Gastrocnemius medialis (tissue), 4 donors: Measurements from ENCODE around the gene WDFY3. TPM values are rescaled to one million over a fixed set of nuclear protein-coding genes. Genes with fewer than 3 reads are reported as not detected.
A peak's percentile ranks its signal among the peaks of the same experiment; 100 is the strongest.

ENCODE experiments used
- ATAC-seq, 2 donors: fragments of 150-250 bp; one replicate each; pipeline ENCODE4 v1.9.1; 2016
- DNase-seq, 2 donors: peaks; one replicate each; pipeline ENCODE4 v3.0.0-alpha.2; 2019
- H3K27ac ChIP-seq, 4 donors: fragments of 200-600 bp; sonication (generic); 1 replicate in 1 of 4; 2 replicates in 3 of 4; pipeline ENCODE4 v1.5.1; 2016 to 2018; ENCODE audit warnings: mild to moderate bottlenecking in 2 of 4, moderate library complexity in 1 of 4
- H3K27me3 ChIP-seq, 3 donors: fragments of 200-600 bp; sonication (generic) in 2 of 3; 1 replicate in 1 of 3; 2 replicates in 2 of 3; pipeline versions ENCODE4 v1.5.1 to v1.6.0; 2016 to 2019; ENCODE audit warnings: mild to moderate bottlenecking in 1 of 3, moderate library complexity in 1 of 3
- H3K36me3 ChIP-seq, 2 donors: fragments of 200-600 bp; sonication (generic) in 1 of 2; one replicate each; pipeline ENCODE4 v1.5.1; 2017 to 2018
- H3K4me1 ChIP-seq, 2 donors: fragments of 200-600 bp; sonication (generic) in 1 of 2; one replicate each; pipeline ENCODE4 v1.5.1; 2016 to 2017; ENCODE audit warnings: mild to moderate bottlenecking in 2 of 2
- H3K4me3 ChIP-seq, 4 donors: fragments of 200-600 bp; sonication (generic) in 3 of 4; 1 replicate in 1 of 4; 2 replicates in 3 of 4; pipeline ENCODE4 v1.5.1; 2016 to 2019; ENCODE audit warnings: mild to moderate bottlenecking in 2 of 4
- H3K9me3 ChIP-seq, 3 donors: fragments of 200-600 bp; sonication (generic) in 2 of 3; 1 replicate in 1 of 3; 2 replicates in 2 of 3; pipeline ENCODE4 v1.5.1; 2016 to 2019
- CTCF ChIP-seq, 5 experiments: fragments of 450-650 bp in 3 of 5; fragments of 200-600 bp in 2 of 5; sonication (generic) in 2 of 5; IDR thresholded peaks in 4 of 5; conservative IDR thresholded peaks in 1 of 5; 1 replicate in 4 of 5; 2 replicates in 1 of 5; pipeline ENCODE4 v1.5.1; 2016 to 2019; ENCODE audit warnings: antibody characterized with exemption in 5 of 5, mild to moderate bottlenecking in 3 of 5, moderate library complexity in 3 of 5
- POLR2A ChIP-seq, 2 donors: fragments of 450-650 bp; IDR thresholded peaks; one replicate each; pipeline ENCODE4 v1.6.1; 2017; ENCODE audit warnings: antibody characterized with exemption in 2 of 2, mild to moderate bottlenecking in 2 of 2, moderate library complexity in 2 of 2
- in situ Hi-C, 4 donors: fragments of 200-750 bp; cut with MboI; loops; one replicate each; pipeline versions ENCODE4 v1.15.0 to v1.8.0; 2017; ENCODE audit warnings: low sequenced_read_pairs in 4 of 4
- intact Hi-C: fragments of 100-400 bp; cut with DNase I; formaldehyde crosslinking; loops from one replicate; pipeline ENCODE4 v1.15.1; 2023; ENCODE audit warnings: low total_unique reads
- total RNA-seq, 4 donors: library from RNA; depleted of rRNA; stranded (reverse); fragments of >200 nt; gene quantifications; one replicate each; pipeline versions ENCODE4 v1.1.0 to v1.2.3, GENCODE V29; 2016

Gene WDFY3
- 10 to 100 TPM; 28.3 to 65.9 (median 36.4) TPM for total RNA-seq

- ATAC-seq = peak; percentile 88 to 92
- intact Hi-C loops = loop anchor here (5.0 kb wide), 3 partner anchors 49 to 154 kb away; no protein-coding TSS in a partner anchor
- in situ Hi-C loops = loop anchor here in 1 of 4 donors (25.0 kb wide), 1 partner anchor 129 kb away; no protein-coding TSS in a partner anchor
Measured at GRCh38 chr4:84966382-84967242, at the start of gene WDFY3. WDFY3 (minus strand) TSS chr4:84966690; CDS start chr4:84860591, 106,099 bp downstream.

GRCh38 chr4:85005865-85006377 is 39.4 kb upstream of the WDFY3 start:
- intact Hi-C loops = no loop called here
- Histone ChIP-seq H3K27me3 (no peaks in the 10 kb centered on the region), H3K27ac (no peak overlapping the region), H3K36me3 (no peaks in the 10 kb centered on the region), H3K4me3 (no peak overlapping the region), H3K4me1 (no peaks in the 10 kb centered on the region), H3K9me3 (no peaks in the 10 kb centered on the region)
- DNase-seq (no peak), ATAC-seq (no peak)
- no peak for TF ChIP-seq POLR2A (IDR thresholded peaks at IDR 0.05)
- no peak for TF ChIP-seq CTCF (IDR thresholded peaks at IDR 0.05 in 4 of 5, conservative IDR thresholded peaks at IDR 0.05 in 1 of 5)
- in situ Hi-C loops = no loop called here

More at GRCh38 chr4:84966382-84967242, at the start of gene WDFY3:
- H3K9me3 ChIP-seq = no peaks in the 10 kb centered on the region
- H3K36me3 ChIP-seq = no peaks in the 10 kb centered on the region
- peak in 1 of 5 experiments; percentile 11 for TF ChIP-seq CTCF (IDR thresholded peaks at IDR 0.05 in 4 of 5, conservative IDR thresholded peaks at IDR 0.05 in 1 of 5)
- TF ChIP-seq POLR2A (IDR thresholded peaks at IDR 0.05) = peak; percentile 61 to 79
- H3K4me3 ChIP-seq = peak within 1 kb of the TSS; percentile 77 to 81 (median 81)
- no peaks in the 10 kb centered on the region for H3K27me3 ChIP-seq
- H3K27ac ChIP-seq = peak within 1 kb of the TSS; percentile 91 to 96 (median 92)
- DNase-seq = peak; percentile 85 to 86
- peaks cover 18 to 25% of the 10 kb centered on the region in 2 donors for H3K4me1 ChIP-seq

GRCh38 chr4:85000343-85000742 is 33.9 kb upstream of the WDFY3 start:
- H3K4me3 ChIP-seq = no peak overlapping the region
- no peak overlapping the region for H3K27ac ChIP-seq
- intact Hi-C loops = no loop called here
- no peaks in the 10 kb centered on the region for H3K9me3 ChIP-seq
- H3K27me3 ChIP-seq = no peaks in the 10 kb centered on the region
- H3K4me1 ChIP-seq = no peaks in the 10 kb centered on the region
- ATAC-seq = no peak
- H3K36me3 ChIP-seq = no peaks in the 10 kb centered on the region
- in situ Hi-C loops = no loop called here
- DNase-seq = no peak
- TF ChIP-seq POLR2A (IDR thresholded peaks at IDR 0.05) = no peak
- TF ChIP-seq CTCF (IDR thresholded peaks at IDR 0.05 in 4 of 5, conservative IDR thresholded peaks at IDR 0.05 in 1 of 5) = no peak

- in situ Hi-C loops = no loop called here
- H3K36me3 ChIP-seq = no peaks in the 10 kb centered on the region
Measured at GRCh38 chr4:84995386-84995785, 28.9 kb upstream of the WDFY3 start.

More at GRCh38 chr4:84995386-84995785, 28.9 kb upstream of the WDFY3 start:
- no peak overlapping the region for H3K4me3 ChIP-seq
- TF ChIP-seq CTCF (IDR thresholded peaks at IDR 0.05 in 4 of 5, conservative IDR thresholded peaks at IDR 0.05 in 1 of 5) (no peak), POLR2A (IDR thresholded peaks at IDR 0.05) (no peak)
- DNase-seq (no peak), ATAC-seq (no peak)
- no peaks in the 10 kb centered on the region for H3K27me3 ChIP-seq
- no peaks in the 10 kb centered on the region for H3K9me3 ChIP-seq
- intact Hi-C loops = no loop called here
- no peaks in the 10 kb centered on the region for H3K4me1 ChIP-seq
- no peak overlapping the region for H3K27ac ChIP-seq
